H1 (cell line): Measurements from ENCODE around the gene LIPA.

ENCODE experiments used
- ASH2L ChIP-seq: fragments of 200-600, 300-600 bp; sonication (generic); IDR thresholded peaks from one replicate; pipeline ENCODE4 v1.7.1; 2017; ENCODE audit warnings: low read length
- CTCF ChIP-seq, 3 experiments: IDR thresholded peaks; 1 replicate in 2 of 3; 2 replicates in 1 of 3; pipeline versions ENCODE4 v1.5.1 to v1.6.1; 2011; ENCODE audit warnings: low read length in 3 of 3, mild to moderate bottlenecking in 3 of 3, inconsistent platforms in 2 of 3, low read depth in 1 of 3, moderate library complexity in 1 of 3; ENCODE audit not compliant: insufficient read depth in 1 of 3; ENCODE audit errors: control extremely low read depth in 1 of 3
- EZH2 ChIP-seq: fragments of 200-600 bp; sonication (generic); IDR thresholded peaks from 2 replicates; pipeline ENCODE4 v1.7.1; 2012; ENCODE audit warnings: low read depth, mild to moderate bottlenecking, moderate library complexity, low read length, inconsistent platforms; ENCODE audit not compliant: severe bottlenecking
- JUN ChIP-seq: IDR thresholded peaks from 2 replicates; pipeline ENCODE4 v1.6.1; 2011; ENCODE audit warnings: low read depth, mild to moderate bottlenecking, improper control_type of control experiment, low read length
- JUND ChIP-seq: IDR thresholded peaks from 2 replicates; pipeline ENCODE4 v1.6.1; 2011; ENCODE audit warnings: mild to moderate bottlenecking, improper control_type of control experiment, low read length
- KDM5A ChIP-seq: fragments of 200-600 bp; IDR thresholded peaks from 2 replicates; pipeline ENCODE4 v1.7.1; 2012; ENCODE audit warnings: mild to moderate bottlenecking, low read length, inconsistent platforms, mixed read lengths
- MAX ChIP-seq: IDR thresholded peaks from 2 replicates; pipeline ENCODE4 v1.6.1; 2012; ENCODE audit warnings: inconsistent platforms
- POLR2A ChIP-seq, 2 experiments: IDR thresholded peaks; 1 replicate in 1 of 2; 2 replicates in 1 of 2; pipeline ENCODE4 v1.6.1; 2011; ENCODE audit warnings: low read depth in 2 of 2, low read length in 2 of 2, mild to moderate bottlenecking in 2 of 2; ENCODE audit errors: control extremely low read depth in 1 of 2
- RNF2 ChIP-seq: fragments of 200-900, 300-1000 bp; sonication (generic); IDR thresholded peaks from 2 replicates; pipeline ENCODE4 v1.7.1; 2016; ENCODE audit warnings: borderline replicate concordance, low read depth, mild to moderate bottlenecking, antibody characterized with exemption, low read length; ENCODE audit not compliant: poor library complexity, severe bottlenecking; ENCODE audit errors: missing control alignments
- TBP ChIP-seq: IDR thresholded peaks from 2 replicates; pipeline ENCODE4 v1.6.1; 2011; ENCODE audit warnings: low read depth, low read length, improper control_type of control experiment
- ZNF274 ChIP-seq: IDR thresholded peaks from 2 replicates; pipeline ENCODE4 v1.7.0; 2012; ENCODE audit warnings: low read length, borderline replicate concordance; ENCODE audit errors: extremely low read depth

- TF ChIP-seq KDM5A (no peak), CTCF (IDR thresholded peaks at IDR 0.05; ENCODE audit: control extremely low read depth in 1 of 3, insufficient read depth in 1 of 3, low read depth in 1 of 3, low read length in 3 of 3) (no peak), RNF2 (no peak), TBP (no peak), EZH2 (no peak), JUN (no peak), JUND (no peak), POLR2A (IDR thresholded peaks at IDR 0.05; ENCODE audit: control extremely low read depth in 1 of 2, low read depth in 2 of 2, low read length in 2 of 2) (no peak), MAX (no peak), ASH2L (no peak), ZNF274 (no peak)
Measured at GRCh38 chr10:89258881-89259280, 7.3 kb upstream of the LIPA start.
